GM12801 (cell line): Measurements from ENCODE around the gene COL4A1.

Experiments used
- TF ChIP-seq, protein P1 (sequence below): IDR thresholded peaks from one replicate; pipeline ENCODE4 v1.5.1; 2011; ENCODE audit warnings: control low read depth; ENCODE audit not compliant: insufficient read length; ENCODE audit errors: extremely low read depth

COL4A1 gene

DNA sequence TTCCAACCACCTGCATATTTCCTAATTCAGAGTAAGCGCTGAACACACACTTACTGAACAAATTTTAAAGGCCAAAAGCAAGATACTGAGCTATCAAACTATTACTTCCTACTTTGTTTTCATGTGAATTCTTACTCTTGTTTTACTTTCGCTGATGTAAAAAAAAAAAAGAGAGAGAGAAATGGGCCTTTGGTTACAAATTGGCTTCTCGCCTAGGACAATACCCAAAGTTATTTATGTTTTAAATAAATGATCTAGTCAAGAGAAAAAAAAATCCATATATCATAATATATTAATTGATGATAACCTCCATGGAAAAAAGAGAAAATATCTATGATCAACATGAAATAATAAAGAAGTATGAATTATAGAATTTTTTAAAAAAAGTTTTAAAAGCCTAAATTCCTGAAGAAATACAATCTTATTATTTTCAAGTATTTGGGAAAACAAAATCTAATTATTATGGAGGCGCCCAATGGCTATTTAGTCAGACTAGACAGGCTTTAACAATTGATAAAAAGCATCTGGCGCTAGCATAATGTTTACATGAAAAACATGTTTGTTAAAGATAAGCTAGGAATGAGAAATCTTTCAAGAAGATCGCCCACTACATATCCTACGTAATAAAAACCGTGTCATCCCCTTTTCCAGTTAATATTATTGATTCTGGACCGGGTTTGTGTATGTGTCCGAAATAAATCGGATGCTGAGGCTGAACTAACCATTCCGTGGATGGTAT is 9.0 kb downstream of the COL4A1 start:
- TF ChIP-seq, protein P1, sequence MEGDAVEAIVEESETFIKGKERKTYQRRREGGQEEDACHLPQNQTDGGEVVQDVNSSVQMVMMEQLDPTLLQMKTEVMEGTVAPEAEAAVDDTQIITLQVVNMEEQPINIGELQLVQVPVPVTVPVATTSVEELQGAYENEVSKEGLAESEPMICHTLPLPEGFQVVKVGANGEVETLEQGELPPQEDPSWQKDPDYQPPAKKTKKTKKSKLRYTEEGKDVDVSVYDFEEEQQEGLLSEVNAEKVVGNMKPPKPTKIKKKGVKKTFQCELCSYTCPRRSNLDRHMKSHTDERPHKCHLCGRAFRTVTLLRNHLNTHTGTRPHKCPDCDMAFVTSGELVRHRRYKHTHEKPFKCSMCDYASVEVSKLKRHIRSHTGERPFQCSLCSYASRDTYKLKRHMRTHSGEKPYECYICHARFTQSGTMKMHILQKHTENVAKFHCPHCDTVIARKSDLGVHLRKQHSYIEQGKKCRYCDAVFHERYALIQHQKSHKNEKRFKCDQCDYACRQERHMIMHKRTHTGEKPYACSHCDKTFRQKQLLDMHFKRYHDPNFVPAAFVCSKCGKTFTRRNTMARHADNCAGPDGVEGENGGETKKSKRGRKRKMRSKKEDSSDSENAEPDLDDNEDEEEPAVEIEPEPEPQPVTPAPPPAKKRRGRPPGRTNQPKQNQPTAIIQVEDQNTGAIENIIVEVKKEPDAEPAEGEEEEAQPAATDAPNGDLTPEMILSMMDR: no peak

DNA sequence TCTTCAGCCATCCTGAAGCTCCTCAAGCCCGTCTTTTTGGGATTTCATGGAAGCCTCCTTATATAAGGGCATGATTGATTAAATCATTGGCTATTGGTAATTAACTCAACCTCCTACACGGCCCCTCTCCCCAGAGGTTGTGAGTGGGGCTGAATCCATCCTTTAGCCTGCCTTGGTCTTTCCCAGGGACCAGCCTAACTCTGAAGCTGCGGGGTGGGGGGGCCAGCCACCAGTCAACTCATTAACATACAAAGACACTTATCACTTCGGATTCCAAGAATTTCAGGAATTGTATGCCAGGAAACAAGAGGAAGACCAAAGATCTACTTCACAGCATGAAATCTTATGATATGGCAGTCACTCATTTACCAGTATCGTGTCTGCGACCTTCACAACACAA is 9.9 kb downstream of the COL4A1 start:
- TF ChIP-seq, protein P1: no peak

DNA sequence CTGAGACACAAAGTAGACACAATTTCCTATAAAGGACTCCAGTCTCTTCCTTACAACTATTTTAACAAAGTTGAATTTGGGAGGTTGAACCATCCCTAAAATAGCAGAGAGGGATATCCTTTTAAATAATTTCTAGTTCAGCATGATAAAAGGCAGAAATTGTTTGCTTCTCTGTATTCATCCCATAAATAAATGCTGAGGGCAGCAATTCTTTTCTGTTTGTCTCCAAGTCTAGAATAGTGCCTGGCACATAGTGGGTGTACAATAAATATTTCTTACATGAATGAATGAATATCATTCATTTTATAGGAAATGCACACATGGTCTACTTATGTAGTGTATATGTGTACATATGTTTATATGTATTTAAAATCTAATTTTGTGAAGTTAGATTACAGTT is 12.3 kb downstream of the COL4A1 start:
- TF ChIP-seq, protein P1: no peak

DNA sequence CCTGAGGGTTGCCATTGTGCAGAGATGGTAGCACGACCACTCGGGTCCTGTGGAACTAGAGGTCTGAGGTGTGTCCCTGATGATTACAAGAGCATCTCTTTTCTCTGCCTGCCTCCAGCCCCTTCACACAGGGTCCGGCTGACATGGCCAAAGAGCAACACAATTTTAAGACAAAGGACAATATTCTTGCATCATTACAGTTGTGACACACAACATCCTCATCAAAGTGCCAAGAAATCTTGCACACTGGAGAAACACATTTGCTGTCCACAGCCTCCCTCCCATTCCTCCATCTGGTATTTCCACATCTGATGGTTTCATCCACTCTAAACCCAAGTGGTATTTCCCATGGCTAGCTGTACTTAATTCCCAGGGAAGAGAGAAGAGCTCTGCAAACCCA is 12.8 kb downstream of the COL4A1 start:
- TF ChIP-seq, protein P1: no peak

DNA sequence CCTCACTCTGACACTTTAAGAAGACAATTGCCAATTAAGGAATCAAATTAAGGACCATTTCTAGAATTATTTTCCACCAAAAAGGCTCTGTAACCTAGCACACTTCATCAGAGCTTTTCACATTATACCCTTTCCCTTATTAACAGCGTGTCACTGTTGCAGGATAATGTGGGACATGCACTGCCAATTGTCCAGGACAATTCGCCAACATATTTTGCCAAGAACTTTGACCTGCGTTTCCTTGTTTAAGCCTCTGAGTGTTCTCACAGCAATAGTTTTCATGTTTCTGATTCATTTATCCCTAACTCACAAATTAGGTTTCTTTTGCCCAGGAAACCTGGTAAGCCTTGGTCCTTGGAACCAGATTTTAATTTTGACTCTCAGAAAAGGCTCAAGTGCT is 13.3 kb downstream of the COL4A1 start:
- TF ChIP-seq, protein P1: no peak

DNA sequence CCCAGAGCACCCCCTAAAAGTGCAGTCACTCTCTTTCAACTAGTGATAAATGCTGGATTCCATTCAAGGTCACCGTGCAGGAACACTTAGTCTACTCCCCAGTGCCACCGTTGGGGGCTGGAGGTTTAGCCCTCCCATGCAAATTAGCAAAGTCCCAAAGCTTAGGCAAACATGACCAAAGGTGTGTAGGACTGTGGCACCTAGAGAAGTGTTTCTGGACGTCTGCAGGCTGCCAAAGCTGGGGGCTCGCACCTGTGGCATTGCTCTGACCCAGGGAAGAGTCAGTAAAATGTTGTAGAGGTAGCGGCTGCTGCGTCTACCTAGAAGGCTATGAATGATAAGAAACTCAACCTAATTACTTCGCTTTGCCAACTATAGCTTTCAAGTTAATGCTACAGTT is 13.9 kb downstream of the COL4A1 start:
- TF ChIP-seq, protein P1: no peak

DNA sequence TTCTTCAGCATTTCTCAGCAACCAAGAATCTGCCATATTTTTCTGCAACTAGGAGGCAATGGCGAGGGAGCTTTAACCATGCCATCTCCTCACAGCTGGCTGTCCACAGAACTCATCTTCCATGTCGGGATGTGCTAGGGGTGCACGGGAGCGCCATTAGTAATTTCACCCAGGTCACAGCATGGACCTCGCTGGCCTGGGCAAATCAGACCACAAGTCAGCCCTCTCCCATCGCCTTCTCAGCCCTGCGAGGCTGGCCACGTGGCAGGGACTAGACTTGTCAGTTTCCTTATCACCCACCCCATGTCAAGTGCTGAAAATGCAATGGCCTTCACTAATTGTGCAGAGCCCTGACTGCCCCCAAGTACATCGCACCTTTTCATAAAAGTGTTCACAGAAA is 15.7 kb downstream of the COL4A1 start:
- TF ChIP-seq, protein P1: no peak
